ENCODE measurements around the gene CHD9.

DNA sequence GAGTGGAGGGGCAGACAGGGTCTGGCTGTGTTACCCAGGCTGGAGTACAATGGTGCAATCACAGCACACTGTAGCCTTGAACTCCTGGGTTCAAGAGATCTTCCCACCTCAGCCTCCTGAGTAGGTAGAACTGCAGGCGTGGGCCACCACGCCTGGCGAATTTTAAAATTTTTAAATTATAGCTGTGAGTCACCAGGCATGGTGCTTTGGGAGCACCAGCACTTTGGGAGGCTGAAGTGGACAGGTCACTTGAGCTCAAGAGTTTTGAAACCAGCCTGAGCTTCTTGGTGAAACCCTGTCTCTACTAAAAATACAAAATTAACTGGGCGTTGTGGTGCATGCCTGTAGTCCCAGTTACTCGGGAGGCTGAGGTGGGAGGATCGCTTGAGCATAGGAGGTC, 114.0 kb downstream of the CHD9 start:
- TF ChIP-seq CTCF (IDR thresholded peaks at IDR 0.05), result no peak
- TF ChIP-seq POLR2A (IDR thresholded peaks at IDR 0.05), result no peak
